ENCODE data around the gene ELOVL4. TPM values are rescaled to one million over a fixed set of nuclear protein-coding genes. Genes with fewer than 3 reads are reported as not detected.
A peak's percentile ranks its signal among the peaks of the same experiment; 100 is the strongest.

ELOVL4 gene
- total and polyA plus RNA-seq, 7 donors = 0.01 to 0.24 (median 0.10) TPM

DNA sequence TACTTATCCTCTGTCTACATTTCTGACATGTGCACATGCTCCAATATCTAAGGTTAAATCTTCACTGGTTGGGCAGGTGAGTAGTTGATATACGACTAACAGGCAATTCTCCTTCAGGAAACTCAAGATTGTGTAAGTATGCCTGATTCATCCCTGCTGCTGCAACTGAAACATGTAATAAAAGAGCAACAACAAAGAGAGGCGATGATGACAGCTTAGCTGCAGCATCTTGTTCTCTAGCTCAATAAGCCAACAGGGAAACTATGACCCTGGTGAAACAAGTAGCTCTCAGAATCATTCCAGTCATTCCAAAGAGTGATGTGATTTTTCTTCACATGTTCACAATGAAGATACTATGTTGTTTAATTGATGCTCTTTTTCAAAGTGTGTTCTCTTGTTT lies 74.4 kb downstream of the ELOVL4 start:
- no peak overlapping the region for H3K4me3 ChIP-seq
- H3K4me1 ChIP-seq = no peaks in the 10 kb centered on the region
- H3K27me3 ChIP-seq (ENCODE audit: insufficient read depth in 3 of 3, low read length in 2 of 3) = no peaks in the 10 kb centered on the region
- no peaks in the 10 kb centered on the region for H3K36me3 ChIP-seq (ENCODE audit: insufficient read depth in 1 of 2, low read depth in 1 of 2)
- ATAC-seq = no peak
- no peak overlapping the region for H3K27ac ChIP-seq
- TF ChIP-seq, protein P1, sequence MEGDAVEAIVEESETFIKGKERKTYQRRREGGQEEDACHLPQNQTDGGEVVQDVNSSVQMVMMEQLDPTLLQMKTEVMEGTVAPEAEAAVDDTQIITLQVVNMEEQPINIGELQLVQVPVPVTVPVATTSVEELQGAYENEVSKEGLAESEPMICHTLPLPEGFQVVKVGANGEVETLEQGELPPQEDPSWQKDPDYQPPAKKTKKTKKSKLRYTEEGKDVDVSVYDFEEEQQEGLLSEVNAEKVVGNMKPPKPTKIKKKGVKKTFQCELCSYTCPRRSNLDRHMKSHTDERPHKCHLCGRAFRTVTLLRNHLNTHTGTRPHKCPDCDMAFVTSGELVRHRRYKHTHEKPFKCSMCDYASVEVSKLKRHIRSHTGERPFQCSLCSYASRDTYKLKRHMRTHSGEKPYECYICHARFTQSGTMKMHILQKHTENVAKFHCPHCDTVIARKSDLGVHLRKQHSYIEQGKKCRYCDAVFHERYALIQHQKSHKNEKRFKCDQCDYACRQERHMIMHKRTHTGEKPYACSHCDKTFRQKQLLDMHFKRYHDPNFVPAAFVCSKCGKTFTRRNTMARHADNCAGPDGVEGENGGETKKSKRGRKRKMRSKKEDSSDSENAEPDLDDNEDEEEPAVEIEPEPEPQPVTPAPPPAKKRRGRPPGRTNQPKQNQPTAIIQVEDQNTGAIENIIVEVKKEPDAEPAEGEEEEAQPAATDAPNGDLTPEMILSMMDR (IDR thresholded peaks at IDR 0.05) = no peak
- H3K9me3 ChIP-seq = no peaks in the 10 kb centered on the region
- no peak for DNase-seq
- 74 to 84% (median 74%) methylated on average over 2 of the region's 2 CpGs for WGBS, 3 donors
- intact Hi-C loops (cut with DNase I) = loop anchor here in 1 of 2 donors (5.0 kb wide), 1 partner anchor 96 kb away; no protein-coding TSS in a partner anchor

DNA sequence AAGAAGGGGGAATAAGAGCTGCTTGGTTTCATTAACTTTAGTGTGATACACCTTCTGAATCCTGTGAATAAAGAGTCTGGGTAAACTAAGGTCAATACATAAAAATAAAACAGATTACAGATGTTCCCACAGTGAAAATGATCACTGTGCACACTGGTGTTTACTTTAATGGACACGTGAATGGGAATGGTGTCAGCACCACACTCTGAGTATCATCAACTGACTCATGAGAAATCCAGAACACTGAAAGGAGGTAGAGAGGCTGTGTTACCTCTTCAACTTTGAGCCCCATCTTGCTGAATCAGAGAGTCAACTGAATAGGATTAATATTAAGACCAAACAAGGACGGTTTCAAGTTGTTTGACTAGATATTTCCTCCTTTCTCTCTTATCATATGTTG lies 75.0 kb downstream of the ELOVL4 start:
- intact Hi-C loops (cut with DNase I) = loop anchor here in 1 of 2 donors (5.0 kb wide), 1 partner anchor 95 kb away; no protein-coding TSS in a partner anchor
- TF ChIP-seq, protein P1 (IDR thresholded peaks at IDR 0.05) = no peak
- WGBS, 3 donors = 47 to 77% (median 50%) methylated on average over 2 of the region's 2 CpGs
- no peak overlapping the region for H3K27ac ChIP-seq
- DNase-seq (no peak), ATAC-seq (no peak)
- no peaks in the 10 kb centered on the region for H3K36me3 ChIP-seq (ENCODE audit: insufficient read depth in 1 of 2, low read depth in 1 of 2)
- no peaks in the 10 kb centered on the region for H3K27me3 ChIP-seq (ENCODE audit: insufficient read depth in 3 of 3, low read length in 2 of 3)
- no peaks in the 10 kb centered on the region for H3K4me1 ChIP-seq
- H3K9me3 ChIP-seq = no peaks in the 10 kb centered on the region
- H3K4me3 ChIP-seq = no peak overlapping the region

DNA sequence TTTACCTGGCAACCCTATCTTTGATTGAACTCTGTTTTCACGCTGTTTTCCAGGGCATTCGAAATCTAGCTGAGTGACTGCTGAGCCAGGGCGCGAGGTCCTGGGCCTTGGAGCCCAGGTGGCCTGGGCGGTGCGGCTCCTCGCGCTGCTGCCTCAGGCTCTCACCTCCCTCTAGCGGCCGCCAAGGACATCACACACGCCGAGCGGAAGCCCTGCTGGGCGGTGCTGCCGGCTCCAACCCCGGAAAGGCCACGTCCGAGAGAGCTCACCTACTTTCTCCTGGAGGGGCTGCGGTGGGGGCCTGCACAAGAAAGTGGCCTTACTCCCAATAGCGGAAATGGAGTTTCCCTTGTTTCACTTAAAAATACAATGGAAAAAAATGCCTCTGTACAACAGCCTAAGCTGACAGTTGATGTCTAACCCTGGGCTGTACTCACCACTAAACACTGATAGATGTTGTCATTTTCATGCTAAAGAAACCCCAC lies 77.7 kb downstream of the ELOVL4 start:
- H3K36me3 ChIP-seq (ENCODE audit: insufficient read depth in 1 of 2, low read depth in 1 of 2) = no peaks in the 10 kb centered on the region
- intact Hi-C loops (cut with DNase I) = loop anchor here in 1 of 2 donors (5.0 kb wide), 1 partner anchor 92 kb away; no protein-coding TSS in a partner anchor
- peak; percentile 71 to 84 for DNase-seq
- ATAC-seq = peak; percentile 91 to 99 (median 98)
- WGBS, 3 donors = 1 to 2% (median 2%) methylated on average over 20 of the region's 20 CpGs
- H3K27ac ChIP-seq = no peak overlapping the region
- H3K9me3 ChIP-seq = no peaks in the 10 kb centered on the region
- no peaks in the 10 kb centered on the region for H3K27me3 ChIP-seq (ENCODE audit: insufficient read depth in 3 of 3, low read length in 2 of 3)
- H3K4me3 ChIP-seq = peak overlapping the region; percentile 46
- TF ChIP-seq, protein P1 (IDR thresholded peaks at IDR 0.05) = peak; percentile 88
- no peaks in the 10 kb centered on the region for H3K4me1 ChIP-seq

DNA sequence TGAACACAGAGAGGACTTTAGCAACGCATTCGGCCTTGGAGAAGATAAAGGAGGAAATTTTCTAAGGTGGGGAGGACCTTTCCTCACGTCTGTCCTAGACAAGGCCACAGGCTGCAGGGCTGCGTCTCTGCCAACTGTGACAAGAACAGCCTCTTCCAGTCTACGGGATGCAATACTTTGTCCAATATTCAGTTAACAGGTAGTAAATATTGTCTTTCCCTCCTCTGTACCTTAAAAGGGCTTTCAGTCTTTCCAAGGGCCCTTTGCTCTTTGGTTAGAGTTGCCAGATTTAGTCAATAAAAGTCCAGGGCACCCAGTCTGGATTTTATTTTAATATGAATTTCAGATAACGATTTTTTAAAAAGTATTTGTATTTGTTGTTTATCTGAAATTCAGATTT lies 78.2 kb downstream of the ELOVL4 start:
- H3K9me3 ChIP-seq = no peaks in the 10 kb centered on the region
- TF ChIP-seq, protein P1 (IDR thresholded peaks at IDR 0.05) = no peak
- H3K27ac ChIP-seq = no peak overlapping the region
- ATAC-seq (no peak), DNase-seq (no peak)
- H3K27me3 ChIP-seq (ENCODE audit: insufficient read depth in 3 of 3, low read length in 2 of 3) = no peaks in the 10 kb centered on the region
- H3K4me1 ChIP-seq = no peaks in the 10 kb centered on the region
- H3K36me3 ChIP-seq (ENCODE audit: insufficient read depth in 1 of 2, low read depth in 1 of 2) = no peaks in the 10 kb centered on the region
- 78 to 89% (median 86%) methylated on average over 6 of the region's 6 CpGs for WGBS, 3 donors
- no peak overlapping the region for H3K4me3 ChIP-seq
- intact Hi-C loops (cut with DNase I) = no loop called here
